KG1 (cell line): Measurements from ENCODE around the gene PSME2.
A peak's percentile ranks its signal among the peaks of the same experiment; 100 is the strongest.
"Not testable (repeated sequence)": the region's sequence is repeated elsewhere in the genome, so short reads cannot be mapped to it uniquely, and the experiment has no call there.

Experiments
- DNase-seq: peaks from one replicate; lab custom pipeline; 2025; lab: John Stamatoyannopoulos, UW

PSME2 gene

GRCh38 chr14:24114532-24115421 is 31.6 kb downstream of the PSME2 start, which contains the start of the genes DCAF11 and NRL:
TSS of gene DCAF11 (plus strand) at chr14:24114777. CDS start at chr14:24115595, 818 bp downstream.
TSS of gene NRL (minus strand) at chr14:24114949. CDS start at chr14:24082848, 32,101 bp downstream.
- peak; percentile 97 for DNase-seq

- DNase-seq, result no peak
Measured at GRCh38 chr14:24113801-24114531, 32.4 kb downstream of the PSME2 start.

GRCh38 chr14:24113379-24113800 is 33.0 kb downstream of the PSME2 start:
- DNase-seq, result no peak

- DNase-seq, result no peak
Measured at GRCh38 chr14:24110523-24110922, 35.9 kb downstream of the PSME2 start.

GRCh38 chr14:24110060-24110459 is 36.4 kb downstream of the PSME2 start:
- no peak for DNase-seq

GRCh38 chr14:24108336-24108874 is 38.0 kb downstream of the PSME2 start:
- no peak for DNase-seq

- no peak for DNase-seq
Measured at GRCh38 chr14:24106672-24107271, 39.6 kb downstream of the PSME2 start.

GRCh38 chr14:24105609-24106239 is 40.7 kb downstream of the PSME2 start:
- not testable (repeated sequence) for DNase-seq

GRCh38 chr14:24103451-24103850 is 43.0 kb downstream of the PSME2 start:
- DNase-seq, result no peak

GRCh38 chr14:24102357-24103048 is 43.9 kb downstream of the PSME2 start:
- no peak for DNase-seq

GRCh38 chr14:24100982-24101494 is 45.4 kb downstream of the PSME2 start:
- no peak for DNase-seq

GRCh38 chr14:24100197-24100981 is 46.0 kb downstream of the PSME2 start:
- no peak for DNase-seq

GRCh38 chr14:24098927-24099813 is 47.2 kb downstream of the PSME2 start:
- DNase-seq, result no peak

GRCh38 chr14:24098229-24098926 is 48.0 kb downstream of the PSME2 start:
- no peak for DNase-seq

- DNase-seq, result no peak
Measured at GRCh38 chr14:24096545-24097181, 49.7 kb downstream of the PSME2 start.

- peak; percentile 36 for DNase-seq
Measured at GRCh38 chr14:24095271-24096068, 50.9 kb downstream of the PSME2 start.

- DNase-seq, result no peak
Measured at GRCh38 chr14:24094841-24095270, 51.6 kb downstream of the PSME2 start.
